Ovary (tissue), 9 donors: Measurements from ENCODE around the gene CBX2. TPM values are rescaled to one million over a fixed set of nuclear protein-coding genes. Genes with fewer than 3 reads are reported as not detected.
A peak's percentile ranks its signal among the peaks of the same experiment; 100 is the strongest.

Experiments used
- DNase-seq, 5 donors: peaks; one replicate each; pipeline ENCODE4 v3.0.0-alpha.2; 2019 to 2020
- H3K27ac ChIP-seq, 2 donors: fragments of 200-600 bp; one replicate each; pipeline versions ENCODE4 v1.5.1 to v1.8.0; 2019 to 2022
- H3K27me3 ChIP-seq: fragments of 200-600 bp; one replicate; pipeline ENCODE4 v1.8.0; 2022
- H3K36me3 ChIP-seq: fragments of 200-600 bp; sonication (generic); one replicate; pipeline ENCODE4 v1.5.1; 2019
- H3K4me1 ChIP-seq: one replicate; pipeline ENCODE4 v1.8.1; 2013; ENCODE audit warnings: mild to moderate bottlenecking, moderate library complexity; ENCODE audit not compliant: insufficient read depth
- H3K4me3 ChIP-seq: fragments of 200-600 bp; sonication (generic); one replicate; pipeline ENCODE4 v1.5.1; 2017
- H3K9me3 ChIP-seq, 2 donors: fragments of 200-600 bp in 1 of 2; sonication (generic) in 1 of 2; one replicate each; pipeline versions ENCODE4 v1.5.1 to v1.8.1; 2013 to 2019; ENCODE audit warnings: mild to moderate bottlenecking in 1 of 2, moderate library complexity in 1 of 2
- EP300 ChIP-seq: sonication (generic); formaldehyde crosslinking; IDR thresholded peaks from one replicate; pipeline ENCODE4 v1.6.1; 2017; ENCODE audit warnings: antibody characterized with exemption
- POLR2A ChIP-seq: fragments of 450-650 bp; IDR thresholded peaks from one replicate; pipeline ENCODE4 v1.6.1; 2017; ENCODE audit warnings: antibody characterized with exemption, mild to moderate bottlenecking, moderate library complexity
- WGBS, 3 donors: extraction: QIAGEN DNeasy Blood & Tissue Kit in 1 of 3; methylation state at CpG; one replicate each; pipeline versions ENCODE4 v1.1.5 to v1.1.7; 2013 to 2017; 5-methylcytosine and 5-hydroxymethylcytosine counted together
- intact Hi-C, 4 donors: fragments of 100-400 bp; cut with DNase I; formaldehyde crosslinking; loops; one replicate each; pipeline versions ENCODE4 v1.11.0 to v1.15.1; 2022 to 2023
- polyA plus RNA-seq, 2 donors: library from polyadenylated mRNA; stranded (reverse); fragments of 200-250 nt in 1 of 2; fragments of 350-450 nt in 1 of 2; fragmentation: Illumina TruSeq in 1 of 2; extraction: RNeasy Lipid Tissue Mini Kit (QIAGEN cat#74804) in 1 of 2; gene quantifications; one replicate each; pipeline ENCODE4 v1.2.3, GENCODE V29; 2013 to 2014
- total RNA-seq, 7 donors: library from RNA; depleted of rRNA in 2 of 7; stranded (reverse); fragments of >200 nt in 2 of 7; fragmentation: NEBNext Ultra II Directional in 3 of 7; extraction: Animal tissue kit (Norgen Biotek cat#: 25700) in 3 of 7; gene quantifications; one replicate each; pipeline versions ENCODE4 v1.1.0 to v1.2.4, GENCODE V29; 2016 to 2023
- TF ChIP-seq, protein P1 (sequence below), 3 donors: fragments of 450-650 bp in 2 of 3; fragments of 200-600 bp in 1 of 3; IDR thresholded peaks; one replicate each; pipeline versions ENCODE4 v1.5.1 to v1.8.0; 2016 to 2022; ENCODE audit warnings: antibody characterized with exemption in 3 of 3, mild to moderate bottlenecking in 1 of 3
- donor health status: DM: no; HTN: no; CAD: no; lungs with moderate emphysema.
- donor health status: DM: no; HTN: no; CAD: no.
- donor health status: Bipolar disorder and iron deficiency.
- donor health status: DM: yes; HTN: yes; CAD: no.
- donor health status: DM: no; HTN: no; CAD: no.
- donor health status: DM: yes; HTN: yes; CAD: no.

The CBX2 gene
- total and polyA plus RNA-seq, 9 donors, result 0.92 to 5.7 (median 4.7) TPM

DNA sequence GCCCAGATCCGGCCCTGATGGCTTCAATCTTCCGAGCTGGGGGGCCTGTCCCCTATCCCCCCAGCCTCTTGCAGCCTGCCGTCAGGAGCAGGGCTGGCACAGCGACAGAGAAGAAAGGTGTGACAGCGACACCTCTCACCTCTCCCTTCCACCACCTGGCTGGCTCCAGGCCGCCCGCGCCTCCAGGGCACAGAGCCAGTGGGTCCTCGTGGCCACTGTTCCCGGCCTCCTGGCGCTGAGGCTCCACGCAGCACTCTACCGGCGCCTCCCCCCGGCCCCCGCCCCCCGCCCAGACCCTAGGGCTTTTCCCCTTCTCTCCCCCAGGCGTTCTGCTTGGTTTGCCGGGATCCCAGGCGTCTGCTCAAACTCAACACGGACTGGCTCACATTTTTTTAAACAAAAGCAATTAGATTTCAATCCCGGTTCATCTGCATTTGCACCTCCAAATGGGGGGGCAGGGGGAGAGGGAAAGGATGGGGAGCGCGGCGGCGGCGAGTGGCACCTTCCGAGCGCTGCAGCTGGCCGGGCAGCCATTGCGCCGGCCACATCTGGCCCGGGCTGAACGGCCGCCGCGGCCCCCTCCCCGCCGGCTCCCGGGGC, 31.7 kb downstream of the CBX2 start:
- 2 to 3% (median 3%) methylated on average over 29 to 40 of the region's 40 CpGs for WGBS, 3 donors
- no peak overlapping the region for H3K4me3 ChIP-seq
- H3K4me1 ChIP-seq, result no peaks in the 10 kb centered on the region
- TF ChIP-seq POLR2A, result no peak
- TF ChIP-seq, protein P1, sequence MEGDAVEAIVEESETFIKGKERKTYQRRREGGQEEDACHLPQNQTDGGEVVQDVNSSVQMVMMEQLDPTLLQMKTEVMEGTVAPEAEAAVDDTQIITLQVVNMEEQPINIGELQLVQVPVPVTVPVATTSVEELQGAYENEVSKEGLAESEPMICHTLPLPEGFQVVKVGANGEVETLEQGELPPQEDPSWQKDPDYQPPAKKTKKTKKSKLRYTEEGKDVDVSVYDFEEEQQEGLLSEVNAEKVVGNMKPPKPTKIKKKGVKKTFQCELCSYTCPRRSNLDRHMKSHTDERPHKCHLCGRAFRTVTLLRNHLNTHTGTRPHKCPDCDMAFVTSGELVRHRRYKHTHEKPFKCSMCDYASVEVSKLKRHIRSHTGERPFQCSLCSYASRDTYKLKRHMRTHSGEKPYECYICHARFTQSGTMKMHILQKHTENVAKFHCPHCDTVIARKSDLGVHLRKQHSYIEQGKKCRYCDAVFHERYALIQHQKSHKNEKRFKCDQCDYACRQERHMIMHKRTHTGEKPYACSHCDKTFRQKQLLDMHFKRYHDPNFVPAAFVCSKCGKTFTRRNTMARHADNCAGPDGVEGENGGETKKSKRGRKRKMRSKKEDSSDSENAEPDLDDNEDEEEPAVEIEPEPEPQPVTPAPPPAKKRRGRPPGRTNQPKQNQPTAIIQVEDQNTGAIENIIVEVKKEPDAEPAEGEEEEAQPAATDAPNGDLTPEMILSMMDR (IDR thresholded peaks at IDR 0.05), result no peak
- no peak for TF ChIP-seq EP300
- intact Hi-C loops, result no loop called here
- H3K27me3 ChIP-seq, result peaks cover 23% of the 10 kb centered on the region
- peak in 1 of 5 donors; percentile 30 for DNase-seq
- no peak overlapping the region for H3K27ac ChIP-seq
- H3K36me3 ChIP-seq, result no peaks in the 10 kb centered on the region
- H3K9me3 ChIP-seq, result no peaks in the 10 kb centered on the region

DNA sequence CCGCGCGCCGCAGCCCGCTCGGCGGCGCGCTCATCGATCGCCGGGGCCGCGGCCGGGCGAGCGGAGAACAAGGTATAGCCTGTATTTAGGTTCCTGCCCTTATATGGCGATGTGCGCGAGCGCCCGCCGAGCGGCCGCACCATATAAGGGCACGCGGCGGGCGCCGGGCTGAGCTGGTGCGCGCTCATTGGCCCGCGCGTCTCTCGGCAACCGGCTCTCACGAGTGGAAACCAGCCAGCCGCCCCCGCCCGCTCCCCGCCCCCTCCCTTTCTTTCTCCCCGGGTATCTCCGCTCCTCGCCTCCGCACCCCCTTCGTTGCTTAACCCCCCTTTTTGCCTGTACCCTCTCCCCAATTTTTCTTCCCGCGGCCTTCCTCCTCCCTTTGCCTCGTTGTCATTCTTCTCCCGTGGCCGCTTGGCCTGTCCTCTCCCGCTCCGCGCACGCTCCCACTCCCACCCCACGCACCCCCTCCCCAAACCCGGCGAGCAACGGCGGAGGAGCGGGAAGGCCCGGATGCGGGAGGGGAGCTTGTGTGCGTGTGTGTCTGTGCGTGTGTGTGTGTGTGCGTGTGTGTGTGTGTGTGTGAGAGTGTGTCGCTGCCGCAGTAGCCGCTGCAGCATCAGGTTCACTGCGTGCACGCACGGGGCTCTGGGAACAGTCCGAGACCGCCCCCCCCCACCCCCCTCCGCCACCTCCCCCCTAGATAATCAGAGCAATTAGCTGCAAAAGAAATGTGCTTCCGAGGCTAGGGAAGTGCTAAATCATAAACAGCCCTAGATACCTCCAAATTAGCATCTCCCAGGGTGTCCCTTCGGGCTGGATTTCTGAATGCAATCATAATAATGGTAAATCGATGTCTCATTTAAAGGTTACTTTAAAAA, 32.4 kb downstream of the CBX2 start:
- no peak for TF ChIP-seq POLR2A
- TF ChIP-seq EP300, result no peak
- TF ChIP-seq, protein P1 (IDR thresholded peaks at IDR 0.05), result no peak

DNA sequence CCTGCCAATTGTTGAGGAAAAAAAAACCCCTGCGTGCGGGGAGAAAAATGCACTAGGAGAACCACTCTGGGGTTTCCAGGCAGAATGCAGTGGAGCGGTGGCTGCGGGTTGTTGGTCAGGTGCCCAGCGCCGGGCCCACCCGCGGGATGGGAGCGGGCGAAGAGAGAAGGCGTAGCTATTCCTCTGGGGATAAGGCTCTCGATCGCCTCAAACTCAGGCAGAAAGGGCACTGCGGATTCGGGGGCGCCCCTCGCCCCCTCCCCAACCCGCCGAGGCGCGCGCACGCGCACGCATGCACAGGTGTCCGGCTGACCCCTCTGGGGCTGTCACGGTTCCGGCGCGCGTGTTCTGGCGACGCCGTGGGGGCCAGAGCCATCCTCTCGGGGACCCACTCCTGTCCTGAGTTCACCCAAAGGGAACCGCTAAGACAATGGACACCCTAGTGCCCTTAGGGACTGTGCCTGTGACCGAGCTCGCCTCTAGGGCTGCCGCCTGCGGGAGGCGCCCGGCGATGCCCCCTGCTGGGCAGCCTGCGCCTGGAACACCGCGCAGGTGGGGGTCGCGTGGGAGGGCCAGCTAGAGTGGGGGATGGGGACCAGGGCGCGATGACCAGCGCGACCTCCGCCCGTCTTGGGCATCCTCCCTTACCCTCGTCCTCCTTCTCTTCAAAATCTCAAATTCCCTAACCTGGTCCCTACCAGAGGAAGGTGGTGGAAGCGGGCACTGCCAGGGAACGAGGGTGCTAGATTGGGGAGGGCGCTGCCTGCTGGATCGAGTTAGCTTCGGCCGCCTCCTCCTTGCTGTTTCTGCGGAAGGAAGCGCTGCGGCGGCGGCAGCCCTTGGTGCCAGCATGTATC, 33.3 kb downstream of the CBX2 start:
- Histone ChIP-seq H3K4me1 (no peaks in the 10 kb centered on the region), H3K27me3 (peaks cover 37% of the 10 kb centered on the region), H3K9me3 (no peaks in the 10 kb centered on the region), H3K36me3 (no peaks in the 10 kb centered on the region), H3K4me3 (no peak overlapping the region), H3K27ac (no peak overlapping the region)
- TF ChIP-seq EP300 (no peak), POLR2A (no peak)
- TF ChIP-seq, protein P1 (IDR thresholded peaks at IDR 0.05), result no peak
- DNase-seq, result peak in 1 of 5 donors; percentile 37
- intact Hi-C loops, result no loop called here
- 2 to 4% (median 2%) methylated on average over 32 to 66 of the region's 66 CpGs for WGBS, 3 donors

More for the DNA sequence above, 32.4 kb downstream of the CBX2 start:
- Histone ChIP-seq H3K36me3 (no peaks in the 10 kb centered on the region), H3K4me1 (no peaks in the 10 kb centered on the region), H3K9me3 (no peaks in the 10 kb centered on the region), H3K27ac (no peak overlapping the region), H3K27me3 (peaks cover 30% of the 10 kb centered on the region), H3K4me3 (no peak overlapping the region)
- 1% methylated on average over 78 to 79 of the region's 79 CpGs for WGBS, 3 donors
- intact Hi-C loops, result no loop called here
- peak in 1 of 5 donors; percentile 54 for DNase-seq

DNA sequence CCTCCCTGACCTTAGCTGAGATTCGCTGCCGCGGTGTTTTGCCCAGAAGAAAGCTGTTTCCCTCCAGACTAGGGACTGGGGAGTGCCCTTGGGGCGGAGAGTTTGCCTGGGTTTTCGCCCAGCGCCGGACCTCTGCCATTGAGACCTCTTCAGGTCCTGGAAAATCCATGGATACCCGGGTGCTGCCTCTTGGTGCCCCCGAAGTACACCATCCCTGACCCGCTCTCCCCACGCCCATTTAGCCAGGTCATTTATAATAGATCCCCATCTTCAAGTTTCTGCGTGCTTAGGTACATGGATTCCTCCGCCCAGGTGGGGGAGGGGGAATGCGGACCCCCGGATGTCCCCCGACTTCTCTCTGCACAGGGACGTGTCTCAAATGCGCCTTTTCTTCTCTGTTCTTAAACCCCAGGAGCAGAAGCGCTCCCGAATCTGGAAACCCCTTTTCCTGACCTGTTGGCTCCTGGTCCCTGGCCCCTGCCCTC, 34.0 kb downstream of the CBX2 start:
- intact Hi-C loops, result loop anchor here in 1 of 4 donors (2.0 kb wide), 1 partner anchor 13 kb away; no protein-coding TSS in a partner anchor
- no peak overlapping the region for H3K27ac ChIP-seq
- WGBS, 3 donors, result 6 to 7% (median 7%) methylated on average over 19 to 20 of the region's 20 CpGs
- H3K4me3 ChIP-seq, result no peak overlapping the region
- no peak for DNase-seq
- H3K27me3 ChIP-seq, result peaks cover 37% of the 10 kb centered on the region
- no peaks in the 10 kb centered on the region for H3K4me1 ChIP-seq
- no peaks in the 10 kb centered on the region for H3K9me3 ChIP-seq
- H3K36me3 ChIP-seq, result no peaks in the 10 kb centered on the region
- no peak for TF ChIP-seq EP300
- TF ChIP-seq, protein P1 (IDR thresholded peaks at IDR 0.05), result no peak
- no peak for TF ChIP-seq POLR2A
